Loucy (cell line): ENCODE results near the gene C1QL4.

Experiments
- H2AFZ ChIP-seq: fragments of 200-600 bp; sonication (generic); 2 replicates; pipeline ENCODE4 v1.6.0; 2016; ENCODE audit warnings: antibody characterized with exemption, mild to moderate bottlenecking, low read length, moderate library complexity
- H3F3A ChIP-seq: fragments of 200-600 bp; 2 replicates; pipeline ENCODE4 v1.6.0; 2016; ENCODE audit warnings: antibody characterized with exemption, low read depth, mild to moderate bottlenecking
- H3K27me3 ChIP-seq: fragments of 200-600 bp; sonication (generic); 2 replicates; pipeline ENCODE4 v1.6.1; 2014; ENCODE audit warnings: low read length, mild to moderate bottlenecking; ENCODE audit not compliant: insufficient read depth, poor library complexity, severe bottlenecking
- H3K36me3 ChIP-seq: fragments of 200-600 bp; sonication (generic); 2 replicates; pipeline ENCODE4 v1.6.1; 2016; ENCODE audit warnings: low read length; ENCODE audit not compliant: insufficient read depth
- H3K4me1 ChIP-seq: fragments of 200-600 bp; sonication (generic); 2 replicates; pipeline ENCODE4 v1.5.1; 2014; ENCODE audit warnings: low read length, mild to moderate bottlenecking; ENCODE audit not compliant: insufficient read depth, poor library complexity, severe bottlenecking
- H3K4me2 ChIP-seq: fragments of 200-600 bp; sonication (generic); 2 replicates; pipeline ENCODE4 v1.6.0; 2014; ENCODE audit warnings: antibody characterized with exemption, low read length, low read depth, mild to moderate bottlenecking; ENCODE audit not compliant: poor library complexity, severe bottlenecking
- H3K4me3 ChIP-seq: fragments of 200-600 bp; sonication (generic); 2 replicates; pipeline ENCODE4 v1.5.1; 2014; ENCODE audit warnings: low read length, mild to moderate bottlenecking, mixed read lengths; ENCODE audit not compliant: poor library complexity, severe bottlenecking
- H3K79me2 ChIP-seq: fragments of 200-600 bp; sonication (generic); 2 replicates; pipeline ENCODE4 v1.6.1; 2014; ENCODE audit warnings: low read length; ENCODE audit not compliant: insufficient read depth
- H3K9ac ChIP-seq: fragments of 200-600 bp; sonication (generic); 2 replicates; pipeline ENCODE4 v1.6.0; 2014; ENCODE audit warnings: mild to moderate bottlenecking, low read depth, low read length, moderate library complexity; ENCODE audit not compliant: poor library complexity, severe bottlenecking
- H3K9me2 ChIP-seq: fragments of 200-600 bp; sonication (generic); replicated peaks from 2 replicates; pipeline ENCODE4 v1.6.1; 2016; ENCODE audit warnings: low read depth, low read length, mixed read lengths
- H3K9me3 ChIP-seq: fragments of 200-600 bp; sonication (generic); 2 replicates; pipeline ENCODE4 v1.6.1; 2014; ENCODE audit warnings: mild to moderate bottlenecking, antibody characterized with exemption, low read length, low read depth; ENCODE audit not compliant: insufficient read depth
- H4K20me1 ChIP-seq: fragments of 200-600 bp; sonication (generic); 2 replicates; pipeline ENCODE4 v1.6.0; 2014; ENCODE audit warnings: antibody characterized with exemption, low read length, mild to moderate bottlenecking; ENCODE audit not compliant: insufficient read depth, poor library complexity, severe bottlenecking
- CTCF ChIP-seq: fragments of 200-600 bp; sonication (generic); conservative IDR thresholded peaks from 2 replicates; pipeline ENCODE4 v1.5.1; 2014; ENCODE audit warnings: mild to moderate bottlenecking, antibody characterized with exemption, low read length
- EZH2phosphoT487 ChIP-seq: fragments of 200-600 bp; IDR thresholded peaks from 2 replicates; pipeline ENCODE4 v1.6.1; 2018; ENCODE audit warnings: antibody characterized with exemption, mild to moderate bottlenecking, moderate library complexity, borderline replicate concordance

The C1QL4 gene

GRCh38 chr12:49296034-49296835 lies 40.8 kb downstream of the C1QL4 start:
- Histone ChIP-seq H3K9ac (no peak overlapping the region), H3K9me2 (no peaks in the 10 kb centered on the region), H3K4me1 (peaks cover under 1% of the 10 kb centered on the region), H3K27me3 (no peaks in the 10 kb centered on the region), H3F3A (no peaks in the 10 kb centered on the region), H3K36me3 (no peaks in the 10 kb centered on the region), H3K79me2 (no peaks in the 10 kb centered on the region), H2AFZ (no peak overlapping the region), H3K4me2 (no peak overlapping the region), H3K4me3 (no peak overlapping the region), H3K9me3 (no peaks in the 10 kb centered on the region), H4K20me1 (no peaks in the 10 kb centered on the region)
- TF ChIP-seq EZH2phosphoT487 (no peak), CTCF (peak; percentile 39)

GRCh38 chr12:49295082-49295936 lies 41.7 kb downstream of the C1QL4 start, which contains the start of gene PRPH:
Gene PRPH (plus strand): TSS chr12:49295147. CDS start chr12:49295201, 54 bp downstream.
- Histone ChIP-seq H4K20me1 (no peaks in the 10 kb centered on the region), H3F3A (no peaks in the 10 kb centered on the region), H3K9me2 (no peaks in the 10 kb centered on the region), H3K9ac (no peak within 1 kb of the TSS), H3K4me3 (no peak within 1 kb of the TSS), H3K4me2 (no peak within 1 kb of the TSS), H3K36me3 (no peaks in the 10 kb centered on the region), H3K9me3 (no peaks in the 10 kb centered on the region), H2AFZ (no peak within 1 kb of the TSS), H3K79me2 (no peaks in the 10 kb centered on the region), H3K27me3 (no peaks in the 10 kb centered on the region), H3K4me1 (no peaks in the 10 kb centered on the region)
- TF ChIP-seq CTCF (no peak), EZH2phosphoT487 (no peak)

GRCh38 chr12:49294804-49295081 lies 42.2 kb downstream of the C1QL4 start:
- Histone ChIP-seq H3K9me3 (no peaks in the 10 kb centered on the region), H3K4me1 (no peaks in the 10 kb centered on the region), H3K27me3 (no peaks in the 10 kb centered on the region), H3K79me2 (no peaks in the 10 kb centered on the region), H2AFZ (no peak overlapping the region), H3K9ac (no peak overlapping the region), H3K9me2 (no peaks in the 10 kb centered on the region), H3K4me3 (no peak overlapping the region), H3K36me3 (no peaks in the 10 kb centered on the region), H3K4me2 (no peak overlapping the region), H4K20me1 (no peaks in the 10 kb centered on the region), H3F3A (no peaks in the 10 kb centered on the region)
- TF ChIP-seq CTCF: no peak
- TF ChIP-seq EZH2phosphoT487: no peak
